NCI-H1694 (cell line): Measurements from ENCODE around the gene SPACDR.

Source experiments
- DNase-seq: peaks from one replicate; lab custom pipeline; 2025; lab: John Stamatoyannopoulos, UW

SPACDR gene

DNA sequence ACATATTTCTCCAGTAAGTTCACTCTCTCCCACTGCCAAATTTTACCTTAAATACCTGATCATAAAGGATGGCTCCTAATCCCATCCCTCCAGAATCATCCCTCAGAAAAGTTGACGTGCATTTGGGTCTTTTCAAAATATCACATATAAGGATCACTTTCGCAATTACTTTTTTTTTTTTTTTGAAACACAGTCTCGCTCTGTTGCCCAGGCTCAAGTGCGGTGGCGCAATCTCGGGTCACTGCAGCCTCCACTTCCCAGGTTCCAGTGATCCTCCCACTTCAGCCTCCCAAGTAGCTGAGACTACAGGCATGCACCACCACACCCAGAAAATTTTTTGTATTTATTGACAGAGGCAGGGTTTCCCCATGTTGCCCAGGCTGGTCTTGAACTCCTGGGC lies 53.0 kb downstream of the SPACDR start:
- DNase-seq, result no peak

DNA sequence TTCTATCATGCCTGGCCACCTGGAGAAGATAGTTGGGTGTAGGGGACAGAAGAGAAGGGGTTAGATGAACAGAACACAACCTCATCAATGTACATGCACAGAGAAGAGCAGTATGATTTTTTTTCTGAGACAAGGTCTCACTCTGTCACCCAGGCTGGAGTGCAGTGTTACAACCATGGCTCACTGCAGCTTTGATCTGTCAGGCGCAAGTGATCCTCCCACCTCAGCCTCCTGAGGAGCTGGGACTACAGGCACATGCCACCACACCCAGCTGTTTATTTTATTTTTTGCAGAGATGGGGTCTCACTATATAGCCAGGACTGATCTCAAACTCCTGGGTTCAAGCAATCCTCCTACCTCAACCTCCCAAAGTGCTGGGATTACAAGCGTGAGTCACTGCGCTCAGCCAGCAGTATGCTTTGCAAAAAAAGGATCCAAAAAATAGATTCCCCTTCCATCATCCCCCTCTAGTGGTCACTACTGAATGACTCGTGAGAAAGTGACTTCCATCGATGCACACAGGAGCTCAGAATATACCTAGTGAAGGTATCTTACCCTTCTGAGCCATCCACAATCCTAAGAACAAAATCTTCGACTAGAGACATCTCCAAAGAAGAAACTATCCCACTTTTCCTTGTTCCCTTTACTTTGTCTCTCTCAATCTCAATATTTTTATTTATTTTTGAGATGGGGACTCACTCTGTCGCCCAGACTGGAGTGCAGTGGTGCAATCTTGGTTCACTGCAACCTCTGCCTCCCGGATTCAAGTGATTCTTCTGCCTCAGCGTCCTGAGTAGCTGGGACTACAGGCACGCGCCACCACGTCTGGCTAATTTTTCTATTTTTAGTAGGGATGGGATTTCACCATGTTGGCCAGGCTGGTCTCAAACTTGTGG lies 56.5 kb downstream of the SPACDR start:
- DNase-seq, result peak; percentile 66

DNA sequence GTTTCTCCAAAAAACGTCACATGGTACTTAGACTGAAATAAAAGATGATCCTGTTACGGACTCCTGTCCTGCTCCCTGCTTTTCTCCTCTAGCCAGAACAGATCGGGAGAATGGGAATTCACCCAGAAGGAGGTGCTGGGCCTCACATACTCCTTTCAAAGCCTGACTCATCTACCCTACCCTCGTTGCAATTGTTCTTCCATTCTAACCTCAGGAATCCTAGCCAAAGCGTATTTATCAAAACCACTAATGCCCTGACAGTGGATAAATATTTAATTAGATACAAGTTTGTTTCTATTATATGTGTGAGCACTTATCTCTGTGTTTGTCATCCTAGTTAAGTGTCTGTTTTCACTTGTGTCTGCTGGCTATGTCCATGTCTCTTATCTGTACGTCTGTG lies 57.3 kb downstream of the SPACDR start:
- DNase-seq, result no peak
